Glutamatergic neuron (in vitro differentiated cells): Measurements from ENCODE around the gene OXNAD1. TPM values are rescaled to one million over a fixed set of nuclear protein-coding genes. Genes with fewer than 3 reads are reported as not detected.

Source experiments
- DNase-seq: peaks from one replicate; pipeline ENCODE4 v3.0.0; 2022
- H3K27ac Mint-ChIP-seq: one replicate; pipeline ENCODE4 v1.8.0; 2020; ENCODE audit warnings: mild to moderate bottlenecking, mixed read lengths, inconsistent platforms; ENCODE audit not compliant: unreplicated experiment
- H3K27me3 Mint-ChIP-seq: one replicate; pipeline ENCODE4 v1.8.0; 2020; ENCODE audit warnings: mild to moderate bottlenecking, moderate library complexity, mixed read lengths, inconsistent platforms; ENCODE audit not compliant: unreplicated experiment
- H3K36me3 Mint-ChIP-seq: one replicate; pipeline ENCODE4 v1.8.0; 2020; ENCODE audit warnings: mild to moderate bottlenecking, mixed read lengths, inconsistent platforms; ENCODE audit not compliant: unreplicated experiment
- H3K4me1 Mint-ChIP-seq: one replicate; pipeline ENCODE4 v1.8.0; 2020; ENCODE audit warnings: mild to moderate bottlenecking, low read depth, mixed read lengths, inconsistent platforms; ENCODE audit not compliant: unreplicated experiment
- H3K4me3 Mint-ChIP-seq: one replicate; pipeline ENCODE4 v1.8.0; 2020; ENCODE audit warnings: mild to moderate bottlenecking, mixed read lengths, inconsistent platforms; ENCODE audit not compliant: unreplicated experiment
- H3K9me3 Mint-ChIP-seq: one replicate; pipeline ENCODE4 v1.8.0; 2020; ENCODE audit warnings: mild to moderate bottlenecking, moderate library complexity, mixed read lengths, inconsistent platforms; ENCODE audit not compliant: unreplicated experiment
- total RNA-seq: library from RNA; stranded (reverse); fragmentation: NEBNext Ultra II Directional; extraction: Animal tissue kit (Norgen Biotek cat#: 25700); gene quantifications from one replicate; pipeline ENCODE4 v1.2.1, GENCODE V29; 2021; ENCODE audit not compliant: unreplicated experiment
- TF ChIP-seq, protein P1 (sequence below): fragments of 200-600 bp; sonication (generic); IDR thresholded peaks from one replicate; pipeline ENCODE4 v1.5.0; 2021; ENCODE audit not compliant: partially characterized antibody, unreplicated experiment

OXNAD1 gene
- total RNA-seq, 1 donor from 2014 or later: 14.6 TPM

DNA sequence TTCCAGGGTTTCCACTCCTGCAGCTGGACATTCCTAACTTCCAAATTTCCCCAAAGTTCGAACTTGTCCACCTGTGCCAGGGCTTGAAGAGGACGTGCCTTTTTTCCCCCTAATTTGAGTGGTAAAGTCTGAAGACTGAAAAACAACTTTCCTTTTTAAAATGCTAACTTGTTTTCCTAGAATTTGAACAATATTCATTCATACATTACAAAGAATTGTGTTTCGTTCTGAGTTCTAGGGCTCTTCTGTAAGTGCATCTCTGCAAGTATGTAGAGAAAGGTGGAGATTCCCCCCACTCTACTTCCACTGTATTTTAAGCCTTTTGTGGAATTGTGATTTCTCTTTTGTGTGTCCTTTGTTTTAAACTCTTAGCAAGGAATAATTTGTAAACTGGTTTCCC lies 9.7 kb upstream of the OXNAD1 start:
- peaks cover 11% of the 10 kb centered on the region for H3K4me1 Mint-ChIP-seq
- TF ChIP-seq, protein P1, sequence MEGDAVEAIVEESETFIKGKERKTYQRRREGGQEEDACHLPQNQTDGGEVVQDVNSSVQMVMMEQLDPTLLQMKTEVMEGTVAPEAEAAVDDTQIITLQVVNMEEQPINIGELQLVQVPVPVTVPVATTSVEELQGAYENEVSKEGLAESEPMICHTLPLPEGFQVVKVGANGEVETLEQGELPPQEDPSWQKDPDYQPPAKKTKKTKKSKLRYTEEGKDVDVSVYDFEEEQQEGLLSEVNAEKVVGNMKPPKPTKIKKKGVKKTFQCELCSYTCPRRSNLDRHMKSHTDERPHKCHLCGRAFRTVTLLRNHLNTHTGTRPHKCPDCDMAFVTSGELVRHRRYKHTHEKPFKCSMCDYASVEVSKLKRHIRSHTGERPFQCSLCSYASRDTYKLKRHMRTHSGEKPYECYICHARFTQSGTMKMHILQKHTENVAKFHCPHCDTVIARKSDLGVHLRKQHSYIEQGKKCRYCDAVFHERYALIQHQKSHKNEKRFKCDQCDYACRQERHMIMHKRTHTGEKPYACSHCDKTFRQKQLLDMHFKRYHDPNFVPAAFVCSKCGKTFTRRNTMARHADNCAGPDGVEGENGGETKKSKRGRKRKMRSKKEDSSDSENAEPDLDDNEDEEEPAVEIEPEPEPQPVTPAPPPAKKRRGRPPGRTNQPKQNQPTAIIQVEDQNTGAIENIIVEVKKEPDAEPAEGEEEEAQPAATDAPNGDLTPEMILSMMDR: no peak
- DNase-seq: no peak
- no peaks in the 10 kb centered on the region for H3K36me3 Mint-ChIP-seq
- H3K4me3 Mint-ChIP-seq: no peak overlapping the region
- peaks cover 1% of the 10 kb centered on the region for H3K9me3 Mint-ChIP-seq
- H3K27ac Mint-ChIP-seq: no peak overlapping the region
- no peaks in the 10 kb centered on the region for H3K27me3 Mint-ChIP-seq

DNA sequence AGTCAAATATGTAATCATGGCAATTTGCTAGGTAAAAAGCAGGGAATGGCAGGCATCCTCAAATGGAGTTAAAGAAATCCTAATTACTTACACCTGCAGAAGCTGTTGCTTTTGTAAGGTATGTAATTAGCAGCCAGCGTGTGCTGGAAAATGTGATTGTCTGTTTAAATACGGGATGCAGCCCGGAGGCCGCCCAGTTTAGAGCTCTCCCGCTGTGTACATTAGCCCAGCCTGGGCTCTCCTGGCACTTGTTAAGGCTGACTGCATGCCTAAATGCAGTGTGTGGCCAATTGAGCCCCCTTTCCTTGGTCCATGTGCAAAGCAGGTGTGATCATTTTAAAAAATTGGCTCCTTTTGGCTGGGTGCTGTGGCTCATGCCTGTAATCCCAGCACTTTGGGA lies 9.3 kb upstream of the OXNAD1 start:
- Mint-ChIP-seq H3K4me3 (no peak overlapping the region), H3K4me1 (peaks cover 11% of the 10 kb centered on the region), H3K27ac (no peak overlapping the region), H3K9me3 (peaks cover 1% of the 10 kb centered on the region), H3K36me3 (no peaks in the 10 kb centered on the region), H3K27me3 (no peaks in the 10 kb centered on the region)
- DNase-seq: no peak
- TF ChIP-seq, protein P1: no peak

DNA sequence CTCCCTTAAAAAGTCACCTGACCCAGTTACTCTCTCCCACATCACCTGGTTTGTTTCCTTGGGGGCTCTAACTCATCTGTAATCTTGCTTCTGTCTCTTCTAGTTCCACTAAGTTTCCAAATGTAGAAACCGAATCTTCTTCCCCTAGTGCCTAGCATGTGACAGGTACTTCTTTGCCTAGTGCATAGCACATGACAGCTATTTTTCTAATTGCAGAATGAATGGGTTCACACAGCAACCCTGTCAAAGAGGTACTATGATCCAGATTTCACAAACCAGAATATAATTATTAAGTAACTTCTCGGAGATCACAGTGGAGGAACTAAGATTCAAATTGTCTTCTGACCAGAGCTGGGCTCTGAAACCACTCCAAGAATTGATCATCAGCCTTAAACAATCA lies 7.7 kb upstream of the OXNAD1 start:
- no peaks in the 10 kb centered on the region for H3K36me3 Mint-ChIP-seq
- TF ChIP-seq, protein P1: no peak
- H3K27ac Mint-ChIP-seq: no peak overlapping the region
- no peak for DNase-seq
- peaks cover 5% of the 10 kb centered on the region for H3K4me1 Mint-ChIP-seq
- H3K27me3 Mint-ChIP-seq: no peaks in the 10 kb centered on the region
- H3K4me3 Mint-ChIP-seq: no peak overlapping the region
- H3K9me3 Mint-ChIP-seq: peaks cover under 1% of the 10 kb centered on the region

DNA sequence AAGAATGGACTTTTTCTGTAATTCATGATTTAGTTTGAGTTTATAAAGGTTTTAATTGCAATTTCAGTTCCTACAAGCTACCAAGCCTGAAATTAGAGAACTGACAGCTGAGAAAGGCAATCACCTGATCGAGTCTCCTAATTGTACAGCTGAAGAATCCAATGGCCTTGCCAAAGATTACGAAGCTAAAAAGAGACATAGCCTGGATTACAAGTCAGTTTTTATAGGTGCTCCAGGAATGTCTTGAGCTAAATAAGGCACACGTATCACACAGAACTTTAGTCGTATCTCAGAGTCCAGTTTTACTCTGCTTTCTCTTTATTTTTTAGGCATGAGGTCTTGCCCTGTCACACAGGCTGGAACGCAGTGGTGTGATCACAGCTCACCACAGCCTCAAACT lies 6.8 kb upstream of the OXNAD1 start:
- Mint-ChIP-seq H3K4me1 (no peaks in the 10 kb centered on the region), H3K27me3 (no peaks in the 10 kb centered on the region), H3K36me3 (no peaks in the 10 kb centered on the region), H3K9me3 (no peaks in the 10 kb centered on the region), H3K4me3 (no peak overlapping the region), H3K27ac (no peak overlapping the region)
- TF ChIP-seq, protein P1: no peak
- no peak for DNase-seq

DNA sequence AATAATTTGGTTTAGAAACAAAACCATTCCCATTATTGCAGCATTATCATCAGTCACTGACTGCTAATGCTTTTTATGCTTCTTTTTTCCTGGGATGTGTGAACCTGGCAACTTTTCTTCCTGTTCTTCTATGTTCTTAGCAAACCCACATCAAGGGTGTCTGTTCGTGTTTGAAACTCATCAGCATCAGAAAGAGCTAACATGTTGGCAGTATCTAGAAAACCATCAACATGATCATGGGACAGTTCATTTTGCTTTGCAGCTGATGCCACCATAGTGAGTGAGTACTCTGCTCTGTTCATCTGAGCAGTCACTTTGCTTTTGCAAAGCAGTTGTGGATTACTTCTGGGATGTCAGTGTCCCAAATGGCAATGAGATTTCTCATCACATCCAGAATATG lies 6.1 kb upstream of the OXNAD1 start:
- TF ChIP-seq, protein P1: no peak
- Mint-ChIP-seq H3K9me3 (no peaks in the 10 kb centered on the region), H3K27me3 (no peaks in the 10 kb centered on the region), H3K36me3 (no peaks in the 10 kb centered on the region), H3K27ac (no peak overlapping the region), H3K4me1 (peaks cover under 1% of the 10 kb centered on the region), H3K4me3 (no peak overlapping the region)
- DNase-seq: no peak
